NCI-H446 treated with DMSO at 0.1 percent for 48 hours (cell line): ENCODE results near the gene CPAMD8.

ENCODE experiments used
- DNase-seq: peaks from one replicate; lab custom pipeline; 2025; lab: John Stamatoyannopoulos, UW

CPAMD8 gene

GRCh38 chr19:17026706-17027534 lies at the start of gene CPAMD8:
CPAMD8 (minus strand) TSS chr19:17026810; CDS start chr19:17026642, 168 bp downstream.
- no peak for DNase-seq

- DNase-seq = no peak
Measured at GRCh38 chr19:17075864-17076542, 49.4 kb upstream of the CPAMD8 start.

GRCh38 chr19:17075035-17075863 lies 48.6 kb upstream of the CPAMD8 start, which contains the start of the genes HAUS8 and MYO9B:
HAUS8 (minus strand) TSS chr19:17075452; CDS start chr19:17075422, 30 bp downstream.
MYO9B (plus strand) TSS chr19:17075777; CDS start chr19:17101718, 25,941 bp downstream.
- peak; percentile 97 for DNase-seq

GRCh38 chr19:17074634-17075034 lies 48.0 kb upstream of the CPAMD8 start:
- DNase-seq = no peak

GRCh38 chr19:17073869-17074633 lies 47.4 kb upstream of the CPAMD8 start:
- DNase-seq = no peak

GRCh38 chr19:17070912-17071311 lies 44.3 kb upstream of the CPAMD8 start:
- DNase-seq = no peak

- no peak for DNase-seq
Measured at GRCh38 chr19:17070421-17070820, 43.8 kb upstream of the CPAMD8 start.

GRCh38 chr19:17069193-17069592 lies 42.6 kb upstream of the CPAMD8 start:
- DNase-seq = no peak

- no peak for DNase-seq
Measured at GRCh38 chr19:17063428-17063827, 36.8 kb upstream of the CPAMD8 start.

- no peak for DNase-seq
Measured at GRCh38 chr19:17061691-17062090, 35.1 kb upstream of the CPAMD8 start.

- DNase-seq = no peak
Measured at GRCh38 chr19:17061205-17061604, 34.6 kb upstream of the CPAMD8 start.

GRCh38 chr19:17060802-17061201 lies 34.2 kb upstream of the CPAMD8 start:
- no peak for DNase-seq

- DNase-seq = no peak
Measured at GRCh38 chr19:17058236-17058635, 31.6 kb upstream of the CPAMD8 start.

GRCh38 chr19:17055636-17056035 lies 29.0 kb upstream of the CPAMD8 start:
- no peak for DNase-seq

GRCh38 chr19:17054746-17055145 lies 28.1 kb upstream of the CPAMD8 start:
- no peak for DNase-seq

- DNase-seq = no peak
Measured at GRCh38 chr19:17052439-17052838, 25.8 kb upstream of the CPAMD8 start.

GRCh38 chr19:17049711-17050280 lies 23.2 kb upstream of the CPAMD8 start:
- DNase-seq = no peak

GRCh38 chr19:17048885-17049453 lies 22.4 kb upstream of the CPAMD8 start:
- no peak for DNase-seq

GRCh38 chr19:17045907-17046502 lies 19.4 kb upstream of the CPAMD8 start:
- DNase-seq = no peak

GRCh38 chr19:17043744-17044143 lies 17.1 kb upstream of the CPAMD8 start:
- DNase-seq = no peak
